T-helper 17 cell (primary cell): Measurements from ENCODE around the gene MALAT1. TPM values are rescaled to one million over a fixed set of nuclear protein-coding genes. Genes with fewer than 3 reads are reported as not detected.

Experiments
- ATAC-seq: fragments of 150-1000 bp; cut with Tn5 transposase; 2 replicates; pipeline ENCODE4 v1.10.0; 2021; ENCODE audit warnings: mild to moderate bottlenecking, moderate library complexity
- DNase-seq, 3 donors: peaks; one replicate each; pipeline versions ENCODE4 v3.0.0 to v3.0.0-alpha.2; 2020 to 2021
- H3K9me3 ChIP-seq: one replicate; pipeline ENCODE4 v1.7.0; 2013; ENCODE audit warnings: low read length, mild to moderate bottlenecking; ENCODE audit not compliant: control insufficient read depth, poor library complexity, severe bottlenecking
- H3K27ac Mint-ChIP-seq: one replicate; pipeline ENCODE4 v1.8.0; 2022; ENCODE audit warnings: mild to moderate bottlenecking, moderate library complexity, mixed read lengths
- H3K27me3 Mint-ChIP-seq: one replicate; pipeline ENCODE4 v1.8.0; 2022; ENCODE audit warnings: mixed read lengths
- H3K36me3 Mint-ChIP-seq: one replicate; pipeline ENCODE4 v1.8.0; 2022; ENCODE audit warnings: low read depth, mixed read lengths
- H3K4me1 Mint-ChIP-seq: one replicate; pipeline ENCODE4 v1.8.0; 2022; ENCODE audit warnings: mild to moderate bottlenecking, mixed read lengths
- H3K4me3 Mint-ChIP-seq: one replicate; pipeline ENCODE4 v1.8.0; 2022; ENCODE audit warnings: mild to moderate bottlenecking, moderate library complexity, mixed read lengths
- total RNA-seq, 4 donors: library from RNA in 2 of 4; stranded (reverse) in 2 of 4; gene quantifications; one replicate each; pipeline ENCODE4 v1.2.3 and lab custom pipeline; 2022 to 2026

The MALAT1 gene
- total RNA-seq, 2 donors from 2014 or later: 25,853 to 29,025 TPM

DNA sequence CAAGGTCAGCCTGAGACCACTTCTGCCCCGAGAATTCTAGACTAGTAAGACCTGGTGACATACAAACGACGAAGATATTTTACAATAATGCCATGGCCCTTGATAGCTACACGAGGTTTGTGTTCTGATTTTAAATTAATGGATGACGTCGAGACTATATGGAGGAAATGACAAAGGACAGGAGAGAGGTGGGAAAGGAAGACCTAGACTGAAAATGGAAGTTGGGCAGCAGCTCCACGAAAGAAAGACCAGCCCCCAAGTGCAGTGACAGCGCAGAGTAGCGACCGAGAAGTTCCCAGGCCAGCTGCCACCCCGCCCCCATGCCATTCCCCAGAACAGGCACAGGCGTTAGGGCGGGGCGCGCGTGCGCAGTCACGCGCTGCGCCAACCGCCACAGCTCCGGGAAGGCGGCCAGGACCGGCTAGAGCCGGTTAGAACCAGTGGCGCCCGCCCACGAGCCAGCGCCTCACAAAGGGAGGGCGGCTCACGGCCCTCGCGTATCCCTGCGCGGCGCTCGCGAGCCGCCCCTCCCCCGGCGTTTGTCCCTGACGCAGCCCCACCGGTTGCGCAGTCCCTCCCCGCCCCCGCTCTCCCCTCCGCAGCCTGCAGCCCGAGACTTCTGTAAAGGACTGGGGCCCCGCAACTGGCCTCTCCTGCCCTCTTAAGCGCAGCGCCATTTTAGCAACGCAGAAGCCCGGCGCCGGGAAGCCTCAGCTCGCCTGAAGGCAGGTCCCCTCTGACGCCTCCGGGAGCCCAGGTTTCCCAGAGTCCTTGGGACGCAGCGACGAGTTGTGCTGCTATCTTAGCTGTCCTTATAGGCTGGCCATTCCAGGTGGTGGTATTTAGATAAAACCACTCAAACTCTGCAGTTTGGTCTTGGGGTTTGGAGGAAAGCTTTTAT is 1.5 kb upstream of the MALAT1 start:
- DNase-seq: peak; percentile 91 to 98 (median 97)
- ATAC-seq: peak; percentile 82
- H3K4me3 Mint-ChIP-seq: no peak overlapping the region
- no peaks in the 10 kb centered on the region for H3K9me3 ChIP-seq
- H3K27ac Mint-ChIP-seq: no peak overlapping the region
- H3K4me1 Mint-ChIP-seq: peaks cover 38% of the 10 kb centered on the region
- no peaks in the 10 kb centered on the region for H3K27me3 Mint-ChIP-seq
- peaks cover 8% of the 10 kb centered on the region for H3K36me3 Mint-ChIP-seq

DNA sequence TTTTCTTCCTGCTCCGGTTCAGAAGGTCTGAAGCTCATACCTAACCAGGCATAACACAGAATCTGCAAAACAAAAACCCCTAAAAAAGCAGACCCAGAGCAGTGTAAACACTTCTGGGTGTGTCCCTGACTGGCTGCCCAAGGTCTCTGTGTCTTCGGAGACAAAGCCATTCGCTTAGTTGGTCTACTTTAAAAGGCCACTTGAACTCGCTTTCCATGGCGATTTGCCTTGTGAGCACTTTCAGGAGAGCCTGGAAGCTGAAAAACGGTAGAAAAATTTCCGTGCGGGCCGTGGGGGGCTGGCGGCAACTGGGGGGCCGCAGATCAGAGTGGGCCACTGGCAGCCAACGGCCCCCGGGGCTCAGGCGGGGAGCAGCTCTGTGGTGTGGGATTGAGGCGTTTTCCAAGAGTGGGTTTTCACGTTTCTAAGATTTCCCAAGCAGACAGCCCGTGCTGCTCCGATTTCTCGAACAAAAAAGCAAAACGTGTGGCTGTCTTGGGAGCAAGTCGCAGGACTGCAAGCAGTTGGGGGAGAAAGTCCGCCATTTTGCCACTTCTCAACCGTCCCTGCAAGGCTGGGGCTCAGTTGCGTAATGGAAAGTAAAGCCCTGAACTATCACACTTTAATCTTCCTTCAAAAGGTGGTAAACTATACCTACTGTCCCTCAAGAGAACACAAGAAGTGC is 661 bp upstream of the MALAT1 start:
- DNase-seq (peak; percentile 30 to 42 (median 31)), ATAC-seq (peak; percentile 18)
- H3K9me3 ChIP-seq: no peaks in the 10 kb centered on the region
- H3K36me3 Mint-ChIP-seq: peaks cover 13% of the 10 kb centered on the region
- no peak overlapping the region for H3K4me3 Mint-ChIP-seq
- H3K27ac Mint-ChIP-seq: no peak overlapping the region
- H3K27me3 Mint-ChIP-seq: no peaks in the 10 kb centered on the region
- H3K4me1 Mint-ChIP-seq: peaks cover 41% of the 10 kb centered on the region

GRCh38 chr11:65498727-65498976 is 193 bp upstream of the MALAT1 start:
- no peak for ATAC-seq
- Mint-ChIP-seq H3K4me3 (no peak overlapping the region), H3K4me1 (peaks cover 41% of the 10 kb centered on the region), H3K36me3 (peaks cover 15% of the 10 kb centered on the region), H3K27ac (no peak overlapping the region), H3K27me3 (no peaks in the 10 kb centered on the region)
- no peak for DNase-seq
- H3K9me3 ChIP-seq: no peaks in the 10 kb centered on the region

GRCh38 chr11:65499713-65500386 is 1.0 kb downstream of the MALAT1 start:
- H3K27me3 Mint-ChIP-seq: no peaks in the 10 kb centered on the region

GRCh38 chr11:65500387-65501185 is 1.7 kb downstream of the MALAT1 start:
- ATAC-seq: no peak
- Mint-ChIP-seq H3K27me3 (no peaks in the 10 kb centered on the region), H3K4me1 (peaks cover 53% of the 10 kb centered on the region), H3K4me3 (no peak overlapping the region), H3K27ac (no peak overlapping the region), H3K36me3 (peaks cover 25% of the 10 kb centered on the region)
- DNase-seq: no peak
- H3K9me3 ChIP-seq: no peaks in the 10 kb centered on the region

More at GRCh38 chr11:65499713-65500386, 1.0 kb downstream of the MALAT1 start:
- DNase-seq (no peak), ATAC-seq (no peak)
- no peak overlapping the region for H3K4me3 Mint-ChIP-seq
- H3K27ac Mint-ChIP-seq: no peak overlapping the region
- H3K36me3 Mint-ChIP-seq: peaks cover 22% of the 10 kb centered on the region
- H3K4me1 Mint-ChIP-seq: peaks cover 48% of the 10 kb centered on the region
- no peaks in the 10 kb centered on the region for H3K9me3 ChIP-seq

DNA sequence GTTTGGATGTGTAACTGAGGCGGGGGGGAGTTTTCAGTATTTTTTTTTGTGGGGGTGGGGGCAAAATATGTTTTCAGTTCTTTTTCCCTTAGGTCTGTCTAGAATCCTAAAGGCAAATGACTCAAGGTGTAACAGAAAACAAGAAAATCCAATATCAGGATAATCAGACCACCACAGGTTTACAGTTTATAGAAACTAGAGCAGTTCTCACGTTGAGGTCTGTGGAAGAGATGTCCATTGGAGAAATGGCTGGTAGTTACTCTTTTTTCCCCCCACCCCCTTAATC is 2.3 kb downstream of the MALAT1 start:
- H3K27ac Mint-ChIP-seq: no peak overlapping the region
- no peak overlapping the region for H3K4me3 Mint-ChIP-seq
- DNase-seq (no peak), ATAC-seq (no peak)
- H3K36me3 Mint-ChIP-seq: peaks cover 28% of the 10 kb centered on the region
- H3K9me3 ChIP-seq: no peaks in the 10 kb centered on the region
- no peaks in the 10 kb centered on the region for H3K27me3 Mint-ChIP-seq
- peaks cover 57% of the 10 kb centered on the region for H3K4me1 Mint-ChIP-seq

GRCh38 chr11:65501472-65502273 is 2.8 kb downstream of the MALAT1 start:
- Mint-ChIP-seq H3K27ac (no peak overlapping the region), H3K4me3 (no peak overlapping the region), H3K27me3 (no peaks in the 10 kb centered on the region), H3K4me1 (peaks cover 58% of the 10 kb centered on the region), H3K36me3 (peaks cover 29% of the 10 kb centered on the region)
- no peak for DNase-seq
- no peak for ATAC-seq
- H3K9me3 ChIP-seq: no peaks in the 10 kb centered on the region

GRCh38 chr11:65502274-65502554 is 3.4 kb downstream of the MALAT1 start:
- H3K27me3 Mint-ChIP-seq: no peaks in the 10 kb centered on the region
- no peaks in the 10 kb centered on the region for H3K9me3 ChIP-seq
- no peak for ATAC-seq
- peaks cover 58% of the 10 kb centered on the region for H3K4me1 Mint-ChIP-seq
- DNase-seq: no peak
- no peak overlapping the region for H3K27ac Mint-ChIP-seq
- H3K36me3 Mint-ChIP-seq: peaks cover 29% of the 10 kb centered on the region
- H3K4me3 Mint-ChIP-seq: no peak overlapping the region

DNA sequence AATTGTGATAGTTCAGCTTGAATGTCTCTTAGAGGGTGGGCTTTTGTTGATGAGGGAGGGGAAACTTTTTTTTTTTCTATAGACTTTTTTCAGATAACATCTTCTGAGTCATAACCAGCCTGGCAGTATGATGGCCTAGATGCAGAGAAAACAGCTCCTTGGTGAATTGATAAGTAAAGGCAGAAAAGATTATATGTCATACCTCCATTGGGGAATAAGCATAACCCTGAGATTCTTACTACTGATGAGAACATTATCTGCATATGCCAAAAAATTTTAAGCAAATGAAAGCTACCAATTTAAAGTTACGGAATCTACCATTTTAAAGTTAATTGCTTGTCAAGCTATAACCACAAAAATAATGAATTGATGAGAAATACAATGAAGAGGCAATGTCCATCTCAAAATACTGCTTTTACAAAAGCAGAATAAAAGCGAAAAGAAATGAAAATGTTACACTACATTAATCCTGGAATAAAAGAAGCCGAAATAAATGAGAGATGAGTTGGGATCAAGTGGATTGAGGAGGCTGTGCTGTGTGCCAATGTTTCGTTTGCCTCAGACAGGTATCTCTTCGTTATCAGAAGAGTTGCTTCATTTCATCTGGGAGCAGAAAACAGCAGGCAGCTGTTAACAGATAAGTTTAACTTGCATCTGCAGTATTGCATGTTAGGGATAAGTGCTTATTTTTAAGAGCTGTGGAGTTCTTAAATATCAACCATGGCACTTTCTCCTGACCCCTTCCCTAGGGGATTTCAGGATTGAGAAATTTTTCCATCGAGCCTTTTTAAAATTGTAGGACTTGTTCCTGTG is 3.9 kb downstream of the MALAT1 start:
- H3K9me3 ChIP-seq: no peaks in the 10 kb centered on the region
- DNase-seq: no peak
- Mint-ChIP-seq H3K4me3 (no peak overlapping the region), H3K27ac (no peak overlapping the region), H3K27me3 (no peaks in the 10 kb centered on the region), H3K36me3 (peaks cover 29% of the 10 kb centered on the region), H3K4me1 (peaks cover 62% of the 10 kb centered on the region)
- no peak for ATAC-seq

GRCh38 chr11:65503368-65503948 is 4.6 kb downstream of the MALAT1 start:
- ATAC-seq: no peak
- DNase-seq: no peak
- peaks cover 29% of the 10 kb centered on the region for H3K36me3 Mint-ChIP-seq
- H3K9me3 ChIP-seq: no peaks in the 10 kb centered on the region
- peaks cover 61% of the 10 kb centered on the region for H3K4me1 Mint-ChIP-seq
- no peak overlapping the region for H3K4me3 Mint-ChIP-seq
- no peak overlapping the region for H3K27ac Mint-ChIP-seq
- no peaks in the 10 kb centered on the region for H3K27me3 Mint-ChIP-seq

DNA sequence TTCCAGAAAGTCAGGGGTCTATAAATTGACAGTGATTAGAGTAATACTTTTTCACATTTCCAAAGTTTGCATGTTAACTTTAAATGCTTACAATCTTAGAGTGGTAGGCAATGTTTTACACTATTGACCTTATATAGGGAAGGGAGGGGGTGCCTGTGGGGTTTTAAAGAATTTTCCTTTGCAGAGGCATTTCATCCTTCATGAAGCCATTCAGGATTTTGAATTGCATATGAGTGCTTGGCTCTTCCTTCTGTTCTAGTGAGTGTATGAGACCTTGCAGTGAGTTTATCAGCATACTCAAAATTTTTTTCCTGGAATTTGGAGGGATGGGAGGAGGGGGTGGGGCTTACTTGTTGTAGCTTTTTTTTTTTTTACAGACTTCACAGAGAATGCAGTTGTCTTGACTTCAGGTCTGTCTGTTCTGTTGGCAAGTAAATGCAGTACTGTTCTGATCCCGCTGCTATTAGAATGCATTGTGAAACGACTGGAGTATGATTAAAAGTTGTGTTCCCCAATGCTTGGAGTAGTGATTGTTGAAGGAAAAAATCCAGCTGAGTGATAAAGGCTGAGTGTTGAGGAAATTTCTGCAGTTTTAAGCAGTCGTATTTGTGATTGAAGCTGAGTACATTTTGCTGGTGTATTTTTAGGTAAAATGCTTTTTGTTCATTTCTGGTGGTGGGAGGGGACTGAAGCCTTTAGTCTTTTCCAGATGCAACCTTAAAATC is 5.3 kb downstream of the MALAT1 start:
- ATAC-seq (no peak), DNase-seq (no peak)
- no peaks in the 10 kb centered on the region for H3K27me3 Mint-ChIP-seq
- H3K27ac Mint-ChIP-seq: no peak overlapping the region
- no peak overlapping the region for H3K4me3 Mint-ChIP-seq
- H3K9me3 ChIP-seq: no peaks in the 10 kb centered on the region
- H3K36me3 Mint-ChIP-seq: peaks cover 29% of the 10 kb centered on the region
- peaks cover 57% of the 10 kb centered on the region for H3K4me1 Mint-ChIP-seq
